Activated T-cell treated with anti-CD3 and anti-CD28 coated beads, Interleukin-2, amount 50 U/mL, for 4 hours (primary cell): ENCODE data around the gene ANKRD16. TPM values are rescaled to one million over a fixed set of nuclear protein-coding genes. Genes with fewer than 3 reads are reported as not detected.
"Not testable (repeated sequence)": the region's sequence is repeated elsewhere in the genome, so short reads cannot be mapped to it uniquely, and the experiment has no call there.

ENCODE experiments used
- ATAC-seq, 2 donors: fragments of 200-7000 bp; cut with Tn5 transposase; one replicate each; pipeline ENCODE4 v1.10.0; 2021
- DNase-seq: peaks from one replicate; pipeline ENCODE4 v3.0.0-alpha.2; 2020
- H3K27me3 Mint-ChIP-seq: one replicate; pipeline ENCODE4 v1.8.0; 2021; ENCODE audit warnings: low read depth, mixed read lengths
- H3K36me3 Mint-ChIP-seq: one replicate; pipeline ENCODE4 v1.8.0; 2022; ENCODE audit warnings: mixed read lengths; ENCODE audit not compliant: insufficient read depth
- H3K4me1 Mint-ChIP-seq: one replicate; pipeline ENCODE4 v1.8.0; 2021; ENCODE audit warnings: low read depth, mixed read lengths
- H3K4me3 Mint-ChIP-seq: one replicate; pipeline ENCODE4 v1.8.0; 2021; ENCODE audit warnings: mild to moderate bottlenecking, moderate library complexity, mixed read lengths
- H3K9me3 Mint-ChIP-seq: one replicate; pipeline ENCODE4 v1.8.0; 2021; ENCODE audit warnings: mixed read lengths
- total RNA-seq, 3 donors: library from RNA; stranded (reverse); gene quantifications; one replicate each; pipeline ENCODE4 v1.2.1, GENCODE V29; 2021

The ANKRD16 gene
- total RNA-seq, 3 donors from 2014 or later, result 9.6 to 11.9 (median 10.3) TPM

DNA sequence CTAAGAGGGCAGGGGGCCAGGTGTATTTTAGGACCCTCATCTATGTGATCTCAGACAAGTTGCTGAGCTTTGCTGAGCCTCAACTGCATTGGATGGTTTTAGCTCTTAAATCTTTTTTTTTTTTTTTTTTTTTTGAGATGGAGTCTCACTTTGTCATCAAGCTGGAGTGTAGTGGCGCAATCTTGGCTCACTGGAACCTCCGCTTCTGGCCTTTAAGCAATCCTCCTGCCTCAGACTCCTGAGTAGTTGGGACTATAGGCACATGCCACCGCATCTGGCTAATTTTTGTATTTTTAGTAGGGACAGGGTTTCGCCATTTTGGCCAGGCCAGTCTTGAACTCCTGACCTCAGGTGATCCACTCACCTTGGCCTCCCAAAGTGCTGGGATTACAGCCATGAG, 43.0 kb downstream of the ANKRD16 start:
- ATAC-seq, DNase-seq, H3K36me3 Mint-ChIP-seq, H3K9me3 Mint-ChIP-seq, H3K27me3 Mint-ChIP-seq, H3K4me3 Mint-ChIP-seq: not testable (repeated sequence)
- H3K4me1 Mint-ChIP-seq, result peaks cover 25% of the 10 kb centered on the region

DNA sequence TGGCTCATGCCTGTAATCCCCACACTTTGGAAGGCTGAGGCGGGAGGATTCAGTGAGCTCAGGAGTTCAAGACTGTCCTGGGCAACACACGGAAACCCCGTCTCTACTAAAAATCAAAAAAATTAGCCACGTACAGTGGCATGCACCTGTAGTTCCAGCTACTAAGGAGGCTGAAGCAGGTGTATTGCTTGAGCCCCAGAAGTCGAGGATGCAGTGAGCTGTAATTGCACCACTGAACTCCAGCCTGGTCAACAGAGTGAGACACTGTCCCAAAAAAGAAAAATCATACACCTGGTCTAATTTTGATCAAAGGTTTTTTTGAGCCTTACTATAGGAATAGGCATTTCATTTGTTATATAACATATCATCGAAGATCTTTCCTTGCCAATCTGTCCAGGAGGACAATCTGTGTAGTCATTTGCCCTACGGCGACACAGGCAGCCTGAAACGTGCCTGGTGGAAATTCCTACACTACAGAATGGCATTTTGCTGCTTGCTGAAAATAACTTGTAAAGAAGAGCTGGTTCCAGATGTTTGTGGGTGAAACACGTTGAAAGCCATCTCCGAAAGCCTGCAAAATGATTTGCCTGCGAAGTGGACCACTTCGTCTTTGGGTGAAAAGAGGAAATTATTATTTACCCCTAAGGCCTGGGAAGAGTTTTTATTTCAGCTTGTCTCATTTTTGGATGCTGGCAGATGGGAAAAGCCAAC, 45.2 kb downstream of the ANKRD16 start:
- Mint-ChIP-seq H3K27me3 (no peaks in the 10 kb centered on the region), H3K4me3 (no peak overlapping the region), H3K36me3 (no peaks in the 10 kb centered on the region), H3K9me3 (no peaks in the 10 kb centered on the region), H3K4me1 (peaks cover 30% of the 10 kb centered on the region)
- ATAC-seq, result no peak
- no peak for DNase-seq

DNA sequence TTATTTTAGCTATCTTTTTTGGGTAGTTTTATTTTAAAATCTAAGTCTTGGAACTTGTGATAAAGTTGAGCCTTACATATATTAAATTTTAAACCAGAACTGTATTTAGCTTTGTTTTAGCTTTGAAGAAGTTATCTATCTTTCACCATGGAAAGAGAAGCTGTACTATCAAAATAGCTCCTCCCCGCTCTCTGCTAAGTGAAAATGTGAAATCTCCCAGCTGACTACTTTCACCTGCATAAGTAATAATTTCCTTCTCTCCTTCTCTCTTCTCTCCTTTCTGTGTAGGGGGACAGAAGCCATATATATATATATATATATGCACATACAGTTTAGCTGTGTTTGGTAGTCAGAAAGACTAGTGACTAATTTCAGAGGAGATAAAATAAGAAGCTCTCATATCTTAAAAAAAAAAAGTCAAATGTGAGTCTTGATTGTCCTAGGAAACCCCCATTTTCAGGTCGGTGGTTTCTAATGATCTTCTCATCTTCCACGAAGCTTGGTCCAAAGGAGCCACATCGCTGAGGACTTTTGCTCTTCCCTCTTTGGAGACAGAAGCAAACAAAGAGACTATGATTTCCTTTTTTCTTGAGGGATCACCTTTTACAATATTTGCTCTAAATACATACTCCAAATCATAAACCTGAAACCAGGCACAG, 45.9 kb downstream of the ANKRD16 start:
- H3K4me3 Mint-ChIP-seq, result no peak overlapping the region
- H3K4me1 Mint-ChIP-seq, result peaks cover 30% of the 10 kb centered on the region
- DNase-seq (no peak), ATAC-seq (peak; percentile 79 to 81)
- H3K27me3 Mint-ChIP-seq, result no peaks in the 10 kb centered on the region
- no peaks in the 10 kb centered on the region for H3K36me3 Mint-ChIP-seq
- H3K9me3 Mint-ChIP-seq, result no peaks in the 10 kb centered on the region

DNA sequence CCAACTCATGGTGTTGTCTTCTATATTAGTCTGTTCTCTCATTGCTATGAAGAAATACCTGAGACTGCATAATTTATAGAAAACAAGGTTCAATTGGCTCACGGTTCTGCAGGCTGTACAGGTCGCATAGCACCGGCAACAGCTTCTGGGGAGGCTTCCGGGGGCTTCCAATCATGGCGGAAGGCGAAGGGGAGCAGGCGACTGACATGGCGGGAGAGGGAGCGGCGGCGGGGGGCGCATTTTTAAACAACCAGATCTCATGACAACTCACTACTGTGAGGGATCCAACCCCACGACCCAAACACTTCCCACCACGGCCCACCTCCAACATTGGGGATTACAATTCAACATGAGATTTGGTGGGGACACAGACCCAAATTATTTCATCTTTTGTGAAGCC, 47.7 kb downstream of the ANKRD16 start:
- Mint-ChIP-seq H3K27me3 (no peaks in the 10 kb centered on the region), H3K9me3 (no peaks in the 10 kb centered on the region), H3K4me1 (peaks cover 30% of the 10 kb centered on the region), H3K4me3 (no peak overlapping the region), H3K36me3 (no peaks in the 10 kb centered on the region)
- ATAC-seq, result no peak
- DNase-seq, result no peak

DNA sequence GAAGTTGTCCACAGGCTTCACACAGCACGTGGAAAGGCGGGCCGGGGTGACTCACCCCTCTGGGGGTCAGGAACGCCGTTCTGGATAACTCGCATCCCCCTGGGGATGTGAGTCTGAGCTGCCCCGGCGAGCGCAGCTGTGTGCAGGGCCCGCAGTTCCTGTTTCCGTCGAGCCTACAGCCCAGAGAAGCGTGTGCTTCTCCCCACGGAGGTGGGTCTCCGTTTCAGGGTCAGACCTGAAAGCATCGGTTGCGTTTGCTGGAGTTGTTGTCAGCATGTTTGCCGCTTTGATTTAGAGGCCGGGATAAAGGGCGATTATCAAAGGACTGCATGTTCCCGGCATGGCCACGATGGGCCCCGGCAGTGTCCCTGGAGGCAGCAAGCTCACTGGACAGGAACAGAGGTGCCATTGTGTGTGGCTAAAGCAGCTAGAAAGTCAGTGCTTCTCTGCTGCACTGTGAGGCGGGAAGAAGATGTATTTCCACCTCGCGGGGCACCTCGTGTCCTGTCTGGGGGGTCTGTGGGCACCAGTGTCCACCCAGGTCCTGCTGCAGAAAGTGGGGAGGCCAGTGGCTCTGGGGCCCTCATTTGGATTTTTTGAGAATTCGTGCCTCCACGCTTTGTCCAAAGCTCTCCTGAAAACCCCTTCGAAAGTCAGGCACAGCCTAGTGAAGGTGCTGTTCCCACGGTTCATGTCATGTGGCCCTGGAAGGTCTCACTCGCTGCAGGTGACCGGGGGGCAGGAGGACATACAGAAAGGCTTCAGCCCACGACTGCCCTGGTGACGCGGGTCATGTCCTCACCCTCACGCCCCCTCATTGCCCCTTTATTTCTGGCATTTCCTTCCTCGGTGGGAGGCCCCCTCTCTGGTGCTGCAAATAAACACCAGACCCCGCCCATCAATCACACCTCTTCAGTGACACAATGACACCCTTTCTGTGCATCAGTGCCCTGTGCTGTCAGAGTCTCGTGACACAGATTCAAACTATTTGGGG, 49.1 kb downstream of the ANKRD16 start:
- ATAC-seq (no peak), DNase-seq (no peak)
- Mint-ChIP-seq H3K4me3 (no peak overlapping the region), H3K4me1 (peaks cover 21% of the 10 kb centered on the region), H3K9me3 (no peaks in the 10 kb centered on the region), H3K36me3 (no peaks in the 10 kb centered on the region), H3K27me3 (no peaks in the 10 kb centered on the region)

- not testable (repeated sequence) for H3K9me3 Mint-ChIP-seq, DNase-seq, H3K4me1 Mint-ChIP-seq, H3K27me3 Mint-ChIP-seq, H3K36me3 Mint-ChIP-seq, ATAC-seq, H3K4me3 Mint-ChIP-seq
Observed at GRCh38 chr10:5836181-5836580, 53.5 kb downstream of the ANKRD16 start.

- Mint-ChIP-seq H3K27me3 (no peaks in the 10 kb centered on the region), H3K36me3 (no peaks in the 10 kb centered on the region), H3K4me3 (no peak overlapping the region), H3K9me3 (no peaks in the 10 kb centered on the region), H3K4me1 (no peaks in the 10 kb centered on the region)
- ATAC-seq, result no peak
- no peak for DNase-seq
Observed at GRCh38 chr10:5835446-5836095, 54.1 kb downstream of the ANKRD16 start.

DNA sequence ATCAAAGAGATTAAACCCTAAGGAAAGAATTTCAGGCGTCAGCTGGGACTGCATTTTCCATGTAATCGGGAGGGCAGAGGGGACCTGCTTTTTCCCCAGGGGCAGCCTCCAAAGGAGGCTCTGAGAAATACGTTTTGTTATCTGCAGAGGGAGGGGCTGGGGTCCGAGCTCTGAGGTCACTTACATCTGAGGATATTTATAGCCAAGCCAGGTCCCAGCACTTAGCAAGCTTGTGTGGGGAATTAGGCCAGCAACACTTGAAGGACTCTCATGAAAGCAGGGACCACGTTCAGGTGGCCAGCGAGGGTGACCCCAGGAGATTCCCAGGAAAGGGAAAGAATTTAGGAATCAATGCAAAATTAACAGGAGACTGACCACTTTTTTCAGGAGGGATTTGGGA, 55.9 kb downstream of the ANKRD16 start:
- H3K4me3 Mint-ChIP-seq, result no peak overlapping the region
- no peaks in the 10 kb centered on the region for H3K9me3 Mint-ChIP-seq
- H3K27me3 Mint-ChIP-seq, result no peaks in the 10 kb centered on the region
- no peaks in the 10 kb centered on the region for H3K4me1 Mint-ChIP-seq
- no peaks in the 10 kb centered on the region for H3K36me3 Mint-ChIP-seq
- no peak for DNase-seq
- no peak for ATAC-seq

DNA sequence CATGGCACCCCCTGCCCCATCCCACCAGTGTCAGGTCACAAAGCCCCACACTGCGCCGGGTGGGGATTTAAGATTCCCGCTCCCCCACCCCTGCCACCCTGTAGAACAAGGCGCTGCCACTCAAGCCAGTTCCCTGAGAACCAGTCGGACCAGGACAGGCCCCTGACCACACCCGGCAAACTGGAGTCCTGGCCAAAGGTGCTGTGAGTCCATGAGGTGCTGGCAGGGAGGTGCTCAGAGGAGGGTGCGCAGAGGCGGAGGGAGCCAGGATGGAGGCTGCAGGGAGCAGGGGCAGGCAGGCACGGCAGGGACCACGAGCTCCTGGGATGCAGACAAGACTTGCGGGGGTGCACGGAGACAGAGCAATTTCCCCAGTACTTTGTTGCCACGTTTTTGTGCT, 56.7 kb downstream of the ANKRD16 start:
- no peak for ATAC-seq
- H3K9me3 Mint-ChIP-seq, result no peaks in the 10 kb centered on the region
- H3K36me3 Mint-ChIP-seq, result no peaks in the 10 kb centered on the region
- no peak for DNase-seq
- H3K27me3 Mint-ChIP-seq, result no peaks in the 10 kb centered on the region
- no peaks in the 10 kb centered on the region for H3K4me1 Mint-ChIP-seq
- H3K4me3 Mint-ChIP-seq, result no peak overlapping the region

DNA sequence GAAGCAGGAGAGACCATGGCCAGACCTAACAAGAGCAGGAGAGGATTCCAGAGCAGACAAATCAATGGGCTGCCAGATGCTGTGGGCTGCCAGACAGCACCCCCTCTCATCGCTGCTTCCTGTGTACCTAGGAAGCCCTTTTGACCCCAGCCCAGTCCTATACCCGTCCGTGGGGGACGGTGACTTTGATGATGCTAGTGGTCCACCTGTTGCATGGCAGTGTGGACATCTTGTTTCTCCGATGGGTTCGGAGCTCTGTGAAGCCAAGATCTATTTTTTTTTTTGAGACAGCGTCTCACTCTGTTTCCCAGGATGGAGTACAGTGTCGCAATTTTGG, 58.3 kb downstream of the ANKRD16 start:
- Mint-ChIP-seq H3K9me3 (no peaks in the 10 kb centered on the region), H3K27me3 (no peaks in the 10 kb centered on the region), H3K4me3 (no peak overlapping the region), H3K4me1 (no peaks in the 10 kb centered on the region), H3K36me3 (no peaks in the 10 kb centered on the region)
- DNase-seq (no peak), ATAC-seq (no peak)

GRCh38 chr10:5830629-5831445, 58.9 kb downstream of the ANKRD16 start:
- ATAC-seq, result no peak

DNA sequence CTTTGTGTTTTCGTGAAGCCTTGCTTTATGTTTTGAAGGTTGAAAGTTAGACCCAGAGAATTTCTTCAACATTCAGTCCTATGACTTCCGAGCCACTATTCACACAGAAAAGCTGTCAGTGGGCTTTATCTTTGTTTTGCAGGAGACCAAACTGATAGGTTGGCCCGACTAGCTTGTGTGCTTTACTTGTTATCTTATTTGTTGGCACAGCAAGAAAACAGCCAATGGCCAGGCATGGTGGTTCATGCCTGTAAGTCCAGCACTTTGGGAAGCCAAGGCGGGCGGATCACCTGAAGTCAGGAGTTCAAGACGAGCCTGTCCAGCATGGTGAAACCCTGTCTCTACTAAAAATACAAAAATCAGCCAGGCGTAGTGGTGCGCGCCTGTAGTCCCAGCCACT, 60.4 kb downstream of the ANKRD16 start:
- Mint-ChIP-seq H3K36me3 (no peaks in the 10 kb centered on the region), H3K27me3 (no peaks in the 10 kb centered on the region), H3K9me3 (no peaks in the 10 kb centered on the region), H3K4me1 (no peaks in the 10 kb centered on the region), H3K4me3 (no peak overlapping the region)
- DNase-seq (no peak), ATAC-seq (no peak)

More at GRCh38 chr10:5830629-5831445, 58.9 kb downstream of the ANKRD16 start:
- H3K4me1 Mint-ChIP-seq, result no peaks in the 10 kb centered on the region
- no peaks in the 10 kb centered on the region for H3K27me3 Mint-ChIP-seq
- no peaks in the 10 kb centered on the region for H3K36me3 Mint-ChIP-seq
- no peaks in the 10 kb centered on the region for H3K9me3 Mint-ChIP-seq
- no peak for DNase-seq
- H3K4me3 Mint-ChIP-seq, result no peak overlapping the region

GRCh38 chr10:5828725-5829124, 61.0 kb downstream of the ANKRD16 start:
- DNase-seq (no peak), ATAC-seq (no peak)
- no peaks in the 10 kb centered on the region for H3K4me1 Mint-ChIP-seq
- no peak overlapping the region for H3K4me3 Mint-ChIP-seq
- H3K36me3 Mint-ChIP-seq, result no peaks in the 10 kb centered on the region
- H3K27me3 Mint-ChIP-seq, result no peaks in the 10 kb centered on the region
- no peaks in the 10 kb centered on the region for H3K9me3 Mint-ChIP-seq
